ENCODE results near the gene PPP3CA. TPM values are rescaled to one million over a fixed set of nuclear protein-coding genes. Genes with fewer than 3 reads are reported as not detected.

The PPP3CA gene
- total and polyA plus RNA-seq, 2 donors (not counting 1 experiment from before 2014, with no cell fraction given): 66.4 to 79.3 TPM

GRCh38 chr4:101197350-101197749, 150.0 kb downstream of the PPP3CA start:
- H3K27me3 ChIP-seq (ENCODE audit: control insufficient read depth, insufficient read depth, low read length): no peaks in the 10 kb centered on the region
- no peak for DNase-seq (ENCODE audit: low read depth in 2 of 2)
- H3K79me2 ChIP-seq (ENCODE audit: control insufficient read depth, insufficient read depth, low read length): peaks cover 23% of the 10 kb centered on the region
- no peak overlapping the region for H3K4me2 ChIP-seq (ENCODE audit: extremely low read depth, insufficient read depth, low read length)
- no peaks in the 10 kb centered on the region for H4K20me1 ChIP-seq (ENCODE audit: control insufficient read depth, extremely low read depth, insufficient read depth, low read length)
- no peak overlapping the region for H3K4me3 ChIP-seq (replicated peaks in 1 of 4; ENCODE audit: control extremely low read depth in 1 of 4, insufficient read depth in 1 of 4, low read depth in 3 of 4, low read length in 4 of 4)
- H3K27ac ChIP-seq (ENCODE audit: insufficient read depth, low read length): no peak overlapping the region
- H2AFZ ChIP-seq (ENCODE audit: low read length): no peak overlapping the region
- peaks cover 16% of the 10 kb centered on the region for H3K4me1 ChIP-seq (ENCODE audit: control insufficient read depth, extremely low read depth, insufficient read depth, low read length)
- H3K9me3 ChIP-seq (ENCODE audit: control insufficient read depth, insufficient read depth, low read depth, low read length): no peaks in the 10 kb centered on the region
- TF ChIP-seq EZH2 (IDR thresholded peaks at IDR 0.05; ENCODE audit: low read length, missing control alignments): no peak
- TF ChIP-seq, protein P1, sequence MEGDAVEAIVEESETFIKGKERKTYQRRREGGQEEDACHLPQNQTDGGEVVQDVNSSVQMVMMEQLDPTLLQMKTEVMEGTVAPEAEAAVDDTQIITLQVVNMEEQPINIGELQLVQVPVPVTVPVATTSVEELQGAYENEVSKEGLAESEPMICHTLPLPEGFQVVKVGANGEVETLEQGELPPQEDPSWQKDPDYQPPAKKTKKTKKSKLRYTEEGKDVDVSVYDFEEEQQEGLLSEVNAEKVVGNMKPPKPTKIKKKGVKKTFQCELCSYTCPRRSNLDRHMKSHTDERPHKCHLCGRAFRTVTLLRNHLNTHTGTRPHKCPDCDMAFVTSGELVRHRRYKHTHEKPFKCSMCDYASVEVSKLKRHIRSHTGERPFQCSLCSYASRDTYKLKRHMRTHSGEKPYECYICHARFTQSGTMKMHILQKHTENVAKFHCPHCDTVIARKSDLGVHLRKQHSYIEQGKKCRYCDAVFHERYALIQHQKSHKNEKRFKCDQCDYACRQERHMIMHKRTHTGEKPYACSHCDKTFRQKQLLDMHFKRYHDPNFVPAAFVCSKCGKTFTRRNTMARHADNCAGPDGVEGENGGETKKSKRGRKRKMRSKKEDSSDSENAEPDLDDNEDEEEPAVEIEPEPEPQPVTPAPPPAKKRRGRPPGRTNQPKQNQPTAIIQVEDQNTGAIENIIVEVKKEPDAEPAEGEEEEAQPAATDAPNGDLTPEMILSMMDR (conservative IDR thresholded peaks at IDR 0.05 in 1 of 2, IDR thresholded peaks at IDR 0.05 in 1 of 2; ENCODE audit: low read depth in 1 of 2, low read length in 2 of 2): no peak
- H3K9ac ChIP-seq (ENCODE audit: insufficient read depth, low read length): no peak overlapping the region
- no peaks in the 10 kb centered on the region for H3K36me3 ChIP-seq (ENCODE audit: control insufficient read depth, insufficient read depth, low read length)

- H3K4me1 ChIP-seq (ENCODE audit: control insufficient read depth, extremely low read depth, insufficient read depth, low read length): peaks cover 7% of the 10 kb centered on the region
- no peak for DNase-seq (ENCODE audit: low read depth in 2 of 2)
Measured at GRCh38 chr4:101192244-101192643, 155.1 kb downstream of the PPP3CA start.

GRCh38 chr4:101191302-101192098, 155.8 kb downstream of the PPP3CA start:
- H3K27me3 ChIP-seq (ENCODE audit: control insufficient read depth, insufficient read depth, low read length): no peaks in the 10 kb centered on the region
- H3K4me2 ChIP-seq (ENCODE audit: extremely low read depth, insufficient read depth, low read length): peak overlapping the region; percentile 65
- H3K9ac ChIP-seq (ENCODE audit: insufficient read depth, low read length): no peak overlapping the region
- H2AFZ ChIP-seq (ENCODE audit: low read length): no peak overlapping the region
- H3K9me3 ChIP-seq (ENCODE audit: control insufficient read depth, insufficient read depth, low read depth, low read length): no peaks in the 10 kb centered on the region
- no peaks in the 10 kb centered on the region for H3K36me3 ChIP-seq (ENCODE audit: control insufficient read depth, insufficient read depth, low read length)
- TF ChIP-seq EZH2 (IDR thresholded peaks at IDR 0.05; ENCODE audit: low read length, missing control alignments): no peak
- TF ChIP-seq, protein P1 (conservative IDR thresholded peaks at IDR 0.05 in 1 of 2, IDR thresholded peaks at IDR 0.05 in 1 of 2; ENCODE audit: low read depth in 1 of 2, low read length in 2 of 2): no peak
- H3K27ac ChIP-seq (ENCODE audit: insufficient read depth, low read length): peak overlapping the region; percentile 49
- H3K4me1 ChIP-seq (ENCODE audit: control insufficient read depth, extremely low read depth, insufficient read depth, low read length): peaks cover 7% of the 10 kb centered on the region
- no peak overlapping the region for H3K4me3 ChIP-seq (replicated peaks in 1 of 4; ENCODE audit: control extremely low read depth in 1 of 4, insufficient read depth in 1 of 4, low read depth in 3 of 4, low read length in 4 of 4)
- peaks cover 3% of the 10 kb centered on the region for H3K79me2 ChIP-seq (ENCODE audit: control insufficient read depth, insufficient read depth, low read length)
- no peaks in the 10 kb centered on the region for H4K20me1 ChIP-seq (ENCODE audit: control insufficient read depth, extremely low read depth, insufficient read depth, low read length)
- DNase-seq (ENCODE audit: low read depth in 2 of 2): peak; percentile 92 to 95

More at GRCh38 chr4:101192244-101192643, 155.1 kb downstream of the PPP3CA start:
- Histone ChIP-seq H2AFZ (ENCODE audit: low read length) (no peak overlapping the region), H3K36me3 (ENCODE audit: control insufficient read depth, insufficient read depth, low read length) (no peaks in the 10 kb centered on the region), H3K79me2 (ENCODE audit: control insufficient read depth, insufficient read depth, low read length) (peaks cover 5% of the 10 kb centered on the region), H3K4me3 (replicated peaks in 1 of 4; ENCODE audit: control extremely low read depth in 1 of 4, insufficient read depth in 1 of 4, low read depth in 3 of 4, low read length in 4 of 4) (no peak overlapping the region), H3K9ac (ENCODE audit: insufficient read depth, low read length) (no peak overlapping the region), H3K27me3 (ENCODE audit: control insufficient read depth, insufficient read depth, low read length) (no peaks in the 10 kb centered on the region), H3K4me2 (ENCODE audit: extremely low read depth, insufficient read depth, low read length) (no peak overlapping the region), H4K20me1 (ENCODE audit: control insufficient read depth, extremely low read depth, insufficient read depth, low read length) (no peaks in the 10 kb centered on the region), H3K9me3 (ENCODE audit: control insufficient read depth, insufficient read depth, low read depth, low read length) (no peaks in the 10 kb centered on the region), H3K27ac (ENCODE audit: insufficient read depth, low read length) (peak overlapping the region; percentile 49)
- no peak for TF ChIP-seq EZH2 (IDR thresholded peaks at IDR 0.05; ENCODE audit: low read length, missing control alignments)
- TF ChIP-seq, protein P1 (conservative IDR thresholded peaks at IDR 0.05 in 1 of 2, IDR thresholded peaks at IDR 0.05 in 1 of 2; ENCODE audit: low read depth in 1 of 2, low read length in 2 of 2): no peak
